H9 (cell line): ENCODE results near the gene C19orf53. TPM values are rescaled to one million over a fixed set of nuclear protein-coding genes. Genes with fewer than 3 reads are reported as not detected.
A peak's percentile ranks its signal among the peaks of the same experiment; 100 is the strongest.

Source experiments
- DNase-seq: peaks from one replicate; pipeline ENCODE4 v3.0.0-alpha.2; 2017
- H2AFZ ChIP-seq: one replicate; pipeline ENCODE4 v1.6.1; 2013; ENCODE audit warnings: mild to moderate bottlenecking, low read length, control low read depth, moderate library complexity
- H2AK5ac ChIP-seq: 2 replicates; pipeline ENCODE4 v1.6.1; 2013; ENCODE audit warnings: low read length, control low read depth, mixed read lengths; ENCODE audit not compliant: insufficient read length
- H2BK120ac ChIP-seq: one replicate; pipeline ENCODE4 v1.6.1; 2013; ENCODE audit warnings: low read depth, mild to moderate bottlenecking, low read length, control low read depth, inconsistent platforms; ENCODE audit not compliant: poor library complexity, severe bottlenecking
- H2BK12ac ChIP-seq: 2 replicates; pipeline ENCODE4 v1.6.1; 2013; ENCODE audit warnings: low read length, control low read depth, mixed read lengths, low read depth; ENCODE audit not compliant: insufficient read length
- H2BK15ac ChIP-seq: 2 replicates; pipeline ENCODE4 v1.6.1; 2013; ENCODE audit warnings: low read depth, low read length, control low read depth
- H2BK20ac ChIP-seq: one replicate; pipeline ENCODE4 v1.6.1; 2013; ENCODE audit warnings: low read depth, mild to moderate bottlenecking, low read length, control low read depth, inconsistent platforms; ENCODE audit not compliant: poor library complexity, severe bottlenecking
- H2BK5ac ChIP-seq: 2 replicates; pipeline ENCODE4 v1.6.1; 2013; ENCODE audit warnings: low read length, control low read depth, mixed read lengths; ENCODE audit not compliant: insufficient read length
- H3K14ac ChIP-seq: 2 replicates; pipeline ENCODE4 v1.6.1; 2013; ENCODE audit warnings: low read length, control low read depth; ENCODE audit not compliant: insufficient read depth
- H3K18ac ChIP-seq: 2 replicates; pipeline ENCODE4 v1.6.1; 2013; ENCODE audit warnings: low read depth, mild to moderate bottlenecking, mixed read lengths, low read length, control low read depth; ENCODE audit not compliant: insufficient read length
- H3K23ac ChIP-seq: 2 replicates; pipeline ENCODE4 v1.6.1; 2013; ENCODE audit warnings: low read length, control low read depth, mixed read lengths, low read depth; ENCODE audit not compliant: insufficient read length
- H3K23me2 ChIP-seq: 2 replicates; pipeline ENCODE4 v1.6.1; 2013; ENCODE audit warnings: low read depth, mild to moderate bottlenecking, mixed read lengths, low read length, control low read depth; ENCODE audit not compliant: insufficient read length, poor library complexity, severe bottlenecking
- H3K27ac ChIP-seq: 2 replicates; pipeline ENCODE4 v1.5.1; 2013; ENCODE audit warnings: low read length, control low read depth, mixed read lengths, low read depth; ENCODE audit not compliant: insufficient read length
- H3K27me3 ChIP-seq: 2 replicates; pipeline ENCODE4 v1.6.1; 2013; ENCODE audit warnings: low read length, control low read depth, inconsistent platforms; ENCODE audit not compliant: insufficient read depth
- H3K4ac ChIP-seq: 2 replicates; pipeline ENCODE4 v1.6.1; 2013; ENCODE audit warnings: low read depth, mild to moderate bottlenecking, control low read depth, inconsistent platforms, low read length, moderate library complexity
- H3K4me1 ChIP-seq: 2 replicates; pipeline ENCODE4 v1.6.1; 2013; ENCODE audit warnings: low read length, control low read depth, inconsistent platforms; ENCODE audit not compliant: insufficient read depth
- H3K4me2 ChIP-seq: 2 replicates; pipeline ENCODE4 v1.6.1; 2013; ENCODE audit warnings: low read length, control low read depth, mixed read lengths; ENCODE audit not compliant: insufficient read length, insufficient read depth
- H3K56ac ChIP-seq: 2 replicates; pipeline ENCODE4 v1.6.1; 2013; ENCODE audit warnings: low read depth, mild to moderate bottlenecking, mixed read lengths, low read length, control low read depth; ENCODE audit not compliant: insufficient read length
- H3K79me1 ChIP-seq: 2 replicates; pipeline ENCODE4 v1.6.1; 2013; ENCODE audit warnings: low read depth, mild to moderate bottlenecking, moderate library complexity, low read length, control low read depth, inconsistent platforms; ENCODE audit not compliant: insufficient read depth, poor library complexity, severe bottlenecking
- H3K79me2 ChIP-seq: 2 replicates; pipeline ENCODE4 v1.6.1; 2013; ENCODE audit warnings: low read length, control low read depth, inconsistent platforms; ENCODE audit not compliant: insufficient read depth
- H3K9ac ChIP-seq: 2 replicates; pipeline ENCODE4 v1.6.1; 2013; ENCODE audit warnings: low read length, control low read depth, mixed read lengths; ENCODE audit not compliant: insufficient read length; ENCODE audit errors: extremely low read depth
- H3K9me3 ChIP-seq: one replicate; pipeline ENCODE4 v1.6.1; 2013; ENCODE audit warnings: low read depth, low read length, inconsistent platforms; ENCODE audit not compliant: control insufficient read depth
- H3T11ph ChIP-seq: one replicate; pipeline ENCODE4 v1.6.1; 2013; ENCODE audit warnings: mild to moderate bottlenecking, low read length, control low read depth, inconsistent platforms
- H4K20me1 ChIP-seq: one replicate; pipeline ENCODE4 v1.6.1; 2013; ENCODE audit not compliant: control insufficient read depth, insufficient read length, insufficient read depth
- H4K5ac ChIP-seq: 2 replicates; pipeline ENCODE4 v1.6.1; 2013; ENCODE audit warnings: low read depth, mild to moderate bottlenecking, mixed read lengths, low read length, control low read depth; ENCODE audit not compliant: insufficient read length
- H4K8ac ChIP-seq: replicated peaks from 2 replicates; pipeline ENCODE4 v1.6.1; 2013; ENCODE audit warnings: low read length, control low read depth, mixed read lengths, low read depth; ENCODE audit not compliant: insufficient read length
- H4K91ac ChIP-seq: 2 replicates; pipeline ENCODE4 v1.6.1; 2013; ENCODE audit warnings: low read depth, mild to moderate bottlenecking, moderate library complexity, mixed read lengths, low read length, control low read depth; ENCODE audit not compliant: insufficient read length
- H3K27ac Mint-ChIP-seq, 3 experiments: 2 replicates in 2 of 3; 3 replicates in 1 of 3; pipeline ENCODE4 v1.8.0; 2020 to 2021; ENCODE audit warnings: mixed read lengths in 3 of 3, mild to moderate bottlenecking in 1 of 3, moderate library complexity in 1 of 3
- H3K27me3 Mint-ChIP-seq: 2 replicates; pipeline ENCODE4 v1.8.0; 2021; ENCODE audit warnings: low read depth, mild to moderate bottlenecking, moderate library complexity, mixed read lengths
- H3K36me3 Mint-ChIP-seq, 3 experiments: 2 replicates in 2 of 3; 3 replicates in 1 of 3; pipeline ENCODE4 v1.8.0; 2020 to 2021; ENCODE audit warnings: low read depth in 3 of 3, mixed read lengths in 3 of 3; ENCODE audit not compliant: insufficient read depth in 1 of 3
- H3K4me1 Mint-ChIP-seq, 2 experiments: 2 replicates each; pipeline ENCODE4 v1.8.0; 2020; ENCODE audit warnings: mixed read lengths in 2 of 2
- H3K4me3 Mint-ChIP-seq, 2 experiments: 2 replicates in 1 of 2; 3 replicates in 1 of 2; pipeline ENCODE4 v1.8.0; 2020 to 2021; ENCODE audit warnings: mild to moderate bottlenecking in 2 of 2, mixed read lengths in 2 of 2, moderate library complexity in 1 of 2
- H3K9me3 Mint-ChIP-seq, 2 experiments: 2 replicates in 1 of 2; 3 replicates in 1 of 2; pipeline ENCODE4 v1.8.0; 2020; ENCODE audit warnings: mild to moderate bottlenecking in 2 of 2, mixed read lengths in 2 of 2, moderate library complexity in 1 of 2
- CTCF ChIP-seq: fragments of 200-600 bp; sonication (generic); conservative IDR thresholded peaks from 3 replicates; pipeline ENCODE4 v1.8.0; 2021; ENCODE audit warnings: antibody characterized with exemption, mild to moderate bottlenecking
- whole genome bisulfite sequencing: extraction: QIAGEN DNeasy Blood & Tissue Kit; methylation state at CpG from one replicate; pipeline ENCODE4 v1.1.7; 2013; ENCODE audit warnings: missing lambda C conversion rate, low lambda C conversion rate, mixed read lengths; ENCODE audit not compliant: insufficient read length; ENCODE audit errors: extremely low coverage; 5-methylcytosine and 5-hydroxymethylcytosine counted together
- total RNA-seq: library from RNA; stranded (reverse); gene quantifications from 2 replicates; pipeline ENCODE4 v1.2.1, GENCODE V29; 2021

The C19orf53 gene
- total RNA-seq, 1 experiment from 2014 or later, result 129 TPM

GRCh38 chr19:13788991-13789390 lies 14.7 kb downstream of the C19orf53 start:
- TF ChIP-seq CTCF, result no peak
- Histone ChIP-seq H2BK15ac (no peak overlapping the region), H3K27me3 (no peaks in the 10 kb centered on the region), H2AFZ (no peak overlapping the region), H3K9ac (no peak overlapping the region), H3K56ac (no peak overlapping the region), H2BK12ac (no peak overlapping the region), H4K8ac (no peak overlapping the region), H3K79me2 (no peaks in the 10 kb centered on the region), H4K5ac (no peak overlapping the region), H3K9me3 (no peaks in the 10 kb centered on the region), H2AK5ac (no peak overlapping the region), H2BK20ac (no peak overlapping the region), H3K18ac (no peak overlapping the region), H2BK5ac (no peak overlapping the region), H3K27ac (no peak overlapping the region), H3K23ac (no peak overlapping the region), H3K4me1 (no peaks in the 10 kb centered on the region), H3K4me2 (no peak overlapping the region), H3K23me2 (no peaks in the 10 kb centered on the region), H4K20me1 (no peaks in the 10 kb centered on the region), H3K14ac (no peak overlapping the region), H3K4ac (no peak overlapping the region), H4K91ac (no peak overlapping the region), H3T11ph (no peak overlapping the region), H2BK120ac (no peak overlapping the region), H3K79me1 (no peaks in the 10 kb centered on the region)
- no CpG with 5 or more reads among the region's 8 CpGs for WGBS
- Mint-ChIP-seq H3K27me3 (no peaks in the 10 kb centered on the region), H3K4me3 (no peak overlapping the region; a peak in 1 of 5 replicates), H3K9me3 (no peaks in the 10 kb centered on the region), H3K27ac (peak overlapping the region in 1 of 3 experiments; percentile 18; a peak in 1 of 7 replicates), H3K36me3 (no peaks in the 10 kb centered on the region), H3K4me1 (peaks cover 10 to 14% of the 10 kb centered on the region in 2 experiments)
- DNase-seq, result no peak
